NCI-H526 (cell line): ENCODE measurements around the gene LRRFIP2.
A peak's percentile ranks its signal among the peaks of the same experiment; 100 is the strongest.

Experiments
- DNase-seq, 2 experiments: peaks; one replicate each; lab custom pipeline; 2025; lab: John Stamatoyannopoulos, UW

Gene LRRFIP2

GRCh38 chr3:37115446-37115845, 58.9 kb downstream of the LRRFIP2 start:
- no peak for DNase-seq

- no peak for DNase-seq
Measured at GRCh38 chr3:37114251-37115145, 59.9 kb downstream of the LRRFIP2 start.

DNA sequence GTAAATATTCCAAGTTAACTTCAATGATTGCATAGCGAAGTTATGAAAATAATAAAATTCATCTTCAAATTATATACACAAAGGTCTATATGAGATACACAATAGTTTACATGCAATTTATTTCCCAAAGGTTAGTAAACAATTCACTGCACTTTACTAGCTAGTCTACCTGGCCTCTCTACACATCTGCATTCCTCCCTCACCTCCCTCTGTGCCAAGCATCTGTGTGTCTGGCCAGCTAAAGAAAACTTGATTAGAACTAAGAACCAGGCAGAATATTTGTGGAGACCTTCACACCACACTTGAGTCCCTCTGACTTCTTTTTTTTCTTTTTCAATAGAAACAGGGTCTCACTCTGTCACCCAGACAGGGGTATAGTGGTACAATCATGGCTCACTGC, 61.4 kb downstream of the LRRFIP2 start:
- no peak for DNase-seq

DNA sequence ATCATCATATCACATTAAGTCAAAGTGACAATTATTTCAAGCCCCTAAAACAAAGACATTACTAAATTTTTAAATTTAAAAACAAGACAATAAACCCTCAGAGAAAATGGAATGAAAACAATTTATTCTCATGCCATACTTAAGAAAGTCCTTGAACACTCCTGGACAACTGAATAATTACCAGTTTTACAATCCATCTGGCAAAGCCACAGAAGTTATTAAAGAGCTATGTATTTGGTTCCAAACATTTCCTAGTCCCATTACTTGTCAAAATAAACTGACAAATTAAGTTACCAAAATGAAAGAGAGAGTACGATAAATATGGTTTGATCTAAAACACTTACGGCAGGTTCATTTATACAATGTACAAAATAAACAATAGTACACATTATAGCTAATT, 63.2 kb downstream of the LRRFIP2 start:
- no peak for DNase-seq

- DNase-seq: no peak
Measured at GRCh38 chr3:37107846-37108245, 66.5 kb downstream of the LRRFIP2 start.

- peak in 1 of 2 experiments; percentile 23 for DNase-seq
Measured at GRCh38 chr3:37103103-37103808, 71.1 kb downstream of the LRRFIP2 start.

DNA sequence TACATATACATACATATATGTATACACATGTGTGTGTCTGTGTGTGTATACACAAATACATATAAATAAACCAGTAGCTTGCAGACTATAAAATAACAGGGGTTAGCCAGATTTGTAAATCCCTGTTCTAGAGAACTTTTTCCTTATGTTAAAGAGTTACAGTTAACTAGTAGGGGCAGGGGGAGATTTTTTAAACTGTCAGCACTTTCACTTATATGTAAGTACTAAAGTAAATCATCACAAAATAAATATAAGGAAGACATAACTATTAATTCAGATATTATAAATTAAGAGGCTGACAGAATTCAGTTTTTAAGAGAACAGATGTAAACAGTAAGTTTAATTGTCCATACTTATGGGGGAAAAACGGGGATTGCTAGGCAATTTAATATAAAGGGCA, 74.0 kb downstream of the LRRFIP2 start:
- no peak for DNase-seq

DNA sequence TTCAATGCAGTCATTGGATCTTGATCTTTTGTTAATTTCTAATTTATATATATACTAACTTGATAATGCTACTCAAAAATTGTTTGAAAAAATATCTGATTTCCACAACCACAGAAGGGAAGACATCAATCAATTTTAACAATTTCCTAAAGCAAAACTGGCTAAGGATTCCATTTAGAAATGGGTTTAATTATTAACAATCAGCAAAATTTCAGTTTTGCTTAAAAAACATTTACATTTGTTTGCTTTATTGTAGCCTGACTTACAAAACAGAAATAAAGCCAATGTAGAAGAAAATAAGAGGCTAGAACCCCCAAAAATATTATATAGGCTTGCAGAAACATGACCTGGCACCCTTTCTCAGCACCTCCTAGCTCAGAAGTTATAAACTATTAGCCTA, 74.9 kb downstream of the LRRFIP2 start:
- DNase-seq: no peak

GRCh38 chr3:37098884-37099283, 75.5 kb downstream of the LRRFIP2 start:
- no peak for DNase-seq

- DNase-seq: no peak
Measured at GRCh38 chr3:37097776-37098175, 76.6 kb downstream of the LRRFIP2 start.

DNA sequence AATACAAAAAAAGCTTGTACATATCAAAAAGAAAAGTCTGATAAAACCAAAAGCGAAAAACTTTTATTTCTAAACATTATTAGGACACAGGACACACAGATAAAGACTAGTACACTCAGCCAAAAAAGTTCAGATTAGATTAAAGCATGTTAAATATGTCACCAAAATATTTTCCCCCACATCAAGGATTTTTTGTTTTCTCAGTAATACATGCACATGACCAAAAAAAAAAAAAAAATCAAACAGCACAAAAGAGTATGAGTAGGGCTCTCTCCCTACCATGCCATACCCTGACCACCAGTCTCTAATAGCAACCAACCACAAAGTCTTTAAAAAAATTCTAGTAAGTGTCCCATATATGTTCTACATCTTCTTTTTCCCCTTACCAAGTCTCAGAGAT, 77.4 kb downstream of the LRRFIP2 start:
- DNase-seq: no peak

- DNase-seq: no peak
Measured at GRCh38 chr3:37096288-37096687, 78.1 kb downstream of the LRRFIP2 start.

GRCh38 chr3:37094636-37095035, 79.7 kb downstream of the LRRFIP2 start:
- no peak for DNase-seq

- DNase-seq: no peak
Measured at GRCh38 chr3:37093481-37093880, 80.9 kb downstream of the LRRFIP2 start.

- no peak for DNase-seq
Measured at GRCh38 chr3:37092484-37092883, 81.9 kb downstream of the LRRFIP2 start.

DNA sequence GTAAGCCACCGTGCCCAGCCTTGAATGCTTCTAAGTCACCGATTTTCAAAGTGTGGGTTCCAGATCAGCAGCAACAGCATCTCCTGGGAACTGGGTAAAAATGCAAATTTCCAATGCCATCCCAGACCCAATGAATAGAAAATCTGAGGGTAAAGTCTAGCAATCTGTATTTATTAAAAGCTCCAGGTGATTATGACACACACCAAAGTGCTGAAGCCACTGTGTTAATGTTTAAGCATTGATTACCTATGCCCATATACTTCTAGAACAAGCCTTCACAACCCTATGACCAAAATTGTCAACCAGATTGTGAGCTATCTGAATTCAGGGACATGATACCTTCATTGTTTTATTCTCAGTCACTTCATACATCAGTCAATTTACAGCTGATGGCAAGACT, 86.5 kb downstream of the LRRFIP2 start:
- no peak for DNase-seq

- DNase-seq: no peak
Measured at GRCh38 chr3:37086918-37087317, 87.5 kb downstream of the LRRFIP2 start.

DNA sequence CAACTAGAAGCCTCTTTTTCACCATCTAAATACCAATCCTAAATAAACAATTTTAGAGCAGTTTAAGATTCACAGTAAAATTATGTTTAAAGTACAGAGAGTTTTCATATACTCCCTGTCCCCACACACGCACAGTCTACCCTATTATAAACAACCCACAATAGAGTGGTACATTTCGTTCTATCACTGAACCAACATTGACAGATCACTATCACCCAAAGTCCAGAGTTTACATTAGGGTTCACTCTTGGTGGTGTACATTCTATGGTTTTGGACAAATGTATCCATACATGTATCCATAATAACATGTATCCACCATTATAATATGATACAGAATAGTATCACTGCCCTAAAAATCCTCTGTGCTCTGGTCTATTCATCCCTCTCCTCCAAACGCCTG, 92.1 kb downstream of the LRRFIP2 start:
- DNase-seq: no peak

- no peak for DNase-seq
Measured at GRCh38 chr3:37075955-37076354, 98.4 kb downstream of the LRRFIP2 start.

DNA sequence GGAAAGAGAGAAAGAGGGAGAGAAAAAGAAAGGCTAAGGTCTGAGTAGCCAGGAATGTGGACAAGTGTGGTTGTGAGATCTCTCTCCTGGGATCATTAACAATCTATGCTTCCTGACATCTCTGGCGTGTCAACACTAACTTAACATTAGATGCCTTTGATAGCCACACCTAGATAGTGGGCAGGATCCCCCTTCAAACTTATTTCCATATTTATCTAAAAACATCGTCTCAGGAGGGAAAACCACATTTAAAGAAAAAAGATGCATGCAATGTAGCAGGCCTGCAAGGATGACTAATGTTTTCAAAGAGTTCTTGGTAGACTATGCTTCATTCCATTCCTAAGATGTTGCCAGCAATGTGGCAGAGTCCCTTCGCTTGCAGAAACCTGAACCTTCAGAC, 100.2 kb downstream of the LRRFIP2 start:
- DNase-seq: no peak

GRCh38 chr3:37072892-37073291, 101.5 kb downstream of the LRRFIP2 start:
- DNase-seq: no peak

- no peak for DNase-seq
Measured at GRCh38 chr3:37071921-37072320, 102.5 kb downstream of the LRRFIP2 start.

DNA sequence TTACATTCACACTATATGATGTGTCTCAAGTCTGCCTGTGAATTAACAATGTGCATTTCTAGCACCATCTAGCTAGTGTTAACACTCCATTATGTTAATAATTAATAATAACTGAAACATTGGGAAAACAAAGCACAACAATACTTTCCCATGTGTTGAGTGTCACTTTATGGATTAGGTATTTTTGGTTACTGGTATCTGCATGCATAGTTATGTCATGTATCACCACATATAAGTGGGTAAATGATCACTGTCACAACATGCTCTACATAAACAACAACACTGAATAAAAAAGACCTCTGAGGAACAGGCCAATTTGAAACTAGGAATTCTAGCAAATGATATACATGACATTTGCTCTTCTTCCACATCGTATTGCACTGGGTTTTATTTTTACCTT, 106.4 kb downstream of the LRRFIP2 start:
- no peak for DNase-seq
